HepG2 (cell line): Measurements from ENCODE around the gene RBAK. TPM values are rescaled to one million over a fixed set of nuclear protein-coding genes. Genes with fewer than 3 reads are reported as not detected.

ENCODE experiments used
- ATAC-seq: fragments of 200-7000 bp; cut with Tn5 transposase; 3 replicates; pipeline ENCODE4 v1.9.1; 2020; ENCODE audit warnings: mild to moderate bottlenecking, moderate library complexity
- BruUV-seq: library from RNA; stranded (reverse); fragments of 400-500 nt; replicated peaks from 2 replicates; lab custom pipeline; 2021; lab: Mats Ljungman, UMichigan
- CTCF ChIA-PET: fragments of 300-600 bp; formaldehyde crosslinking; extraction: SDS; loops from one replicate; lab custom pipeline; 2021; ENCODE audit warnings: low total read pairs, inconsistent platforms, low intra/inter-chr PET ratio; lab: Yijun Ruan, JAX
- POLR2A ChIA-PET: fragments of 350-600 bp; sonication (Branson Sonifier 250); formaldehyde crosslinking; loops from one replicate; lab custom pipeline; 2020; ENCODE audit warnings: antibody characterized with exemption, inconsistent platforms; lab: Yijun Ruan, JAX
- DNase-seq: peaks from one replicate; pipeline ENCODE4 v3.0.0-alpha.2; 2015; ENCODE audit warnings: low spot score
- FAIRE-seq: peaks from 3 replicates; lab custom pipeline; 2011; peaks lifted over from hg19 to GRCh38; lab: Jason Lieb, UNC
- H2AFZ ChIP-seq: one replicate; pipeline ENCODE4 v1.6.1; 2011; ENCODE audit warnings: low read length, inconsistent platforms
- H3K27ac ChIP-seq: fragments of 300-600 bp; 3 replicates; pipeline ENCODE4 v1.8.0; 2011; ENCODE audit warnings: mixed run types, mild to moderate bottlenecking, mixed read lengths, low read length, inconsistent platforms; ENCODE audit not compliant: insufficient read depth; ENCODE audit errors: extremely low read length
- H3K27me3 ChIP-seq, 2 experiments: fragments of 200-600 bp in 1 of 2; 2 replicates in 1 of 2; 3 replicates in 1 of 2; pipeline versions ENCODE4 v1.6.0 to v1.8.0; 2011; ENCODE audit warnings: low read length in 2 of 2, mild to moderate bottlenecking in 2 of 2, moderate library complexity in 2 of 2, inconsistent platforms in 1 of 2; ENCODE audit not compliant: insufficient read depth in 2 of 2, control insufficient read depth in 1 of 2
- H3K36me3 ChIP-seq, 2 experiments: fragments of 200-600 bp in 1 of 2; replicated peaks in 1 of 2; 2 replicates in 1 of 2; 3 replicates in 1 of 2; pipeline versions ENCODE4 v1.5.1 to v1.8.0; 2011; ENCODE audit warnings: low read length in 2 of 2, inconsistent platforms in 1 of 2; ENCODE audit not compliant: insufficient read depth in 2 of 2, control insufficient read depth in 1 of 2
- H3K4me1 ChIP-seq: 2 replicates; pipeline ENCODE4 v1.5.1; 2012; ENCODE audit warnings: low read length, inconsistent platforms; ENCODE audit not compliant: insufficient read depth
- H3K4me2 ChIP-seq: 2 replicates; pipeline ENCODE4 v1.6.0; 2011; ENCODE audit warnings: low read depth, low read length, inconsistent platforms
- H3K4me3 ChIP-seq, 3 experiments: fragments of 200-600 bp in 1 of 3; sonication (generic), shearing (Covaris generic) in 1 of 3; replicated peaks in 1 of 3; 2 replicates each; pipeline ENCODE4 v1.5.1; 2011 to 2016; ENCODE audit warnings: low read length in 3 of 3, inconsistent platforms in 2 of 3, low read depth in 2 of 3, mild to moderate bottlenecking in 2 of 3, control low read depth in 1 of 3, mixed read lengths in 1 of 3; ENCODE audit not compliant: insufficient read depth in 1 of 3
- H3K79me2 ChIP-seq: one replicate; pipeline ENCODE4 v1.6.1; 2011; ENCODE audit warnings: low read length, inconsistent platforms; ENCODE audit not compliant: insufficient read depth
- H3K9ac ChIP-seq: 2 replicates; pipeline ENCODE4 v1.6.0; 2011; ENCODE audit warnings: mild to moderate bottlenecking, low read depth, low read length, inconsistent platforms; ENCODE audit not compliant: insufficient read depth
- H3K9me3 ChIP-seq: 2 replicates; pipeline ENCODE4 v1.5.1; 2012; ENCODE audit warnings: mild to moderate bottlenecking, low read length
- H4K20me1 ChIP-seq: 2 replicates; pipeline ENCODE4 v1.6.0; 2011; ENCODE audit warnings: inconsistent platforms, mild to moderate bottlenecking, low read length, moderate library complexity; ENCODE audit not compliant: insufficient read depth
- ATF1 ChIP-seq: IDR thresholded peaks from 2 replicates; pipeline ENCODE4 v1.6.1; 2016; ENCODE audit warnings: mild to moderate bottlenecking, control low read depth
- CEBPB ChIP-seq: IDR thresholded peaks from 2 replicates; pipeline ENCODE4 v1.6.1; 2011; ENCODE audit warnings: low read depth, low read length, improper control_type of control experiment, borderline replicate concordance
- FIP1L1 ChIP-seq: fragments of 200-400 bp; formaldehyde crosslinking; IDR thresholded peaks from 2 replicates; pipeline ENCODE4 v1.6.1; 2018; ENCODE audit warnings: low read depth, mild to moderate bottlenecking, low read length, moderate library complexity, borderline replicate concordance; ENCODE audit not compliant: insufficient read depth
- FOXJ3 ChIP-seq: sonication (generic); formaldehyde crosslinking; IDR thresholded peaks from 2 replicates; pipeline ENCODE4 v1.4.0; 2020; ENCODE audit warnings: missing genetic modification reagents, mild to moderate bottlenecking, borderline replicate concordance
- SMC3 ChIP-seq: IDR thresholded peaks from 2 replicates; pipeline ENCODE4 v1.6.1; 2011; ENCODE audit warnings: low read length, improper control_type of control experiment
- ZNF407 ChIP-seq: sonication (generic); formaldehyde crosslinking; IDR thresholded peaks from one replicate; pipeline ENCODE4 v1.5.1; 2020; ENCODE audit warnings: mild to moderate bottlenecking, missing genetic modification reagents; ENCODE audit errors: not compliant biosample characterization
- whole genome bisulfite sequencing: methylation state at CpG from one replicate; pipeline ENCODE4 v1.1.6; 2017; ENCODE audit warnings: low lambda C conversion rate; 5-methylcytosine and 5-hydroxymethylcytosine counted together
- in situ Hi-C: cut with HindIII; loops from 2 replicates; pipeline ENCODE4 v1.10.0; 2017; ENCODE audit warnings: low pct_unique_long_range_greater_than_20kb; ENCODE audit not compliant: extremely low pct_ligation_motif_present
- intact Hi-C: fragments of 100-400 bp; cut with micrococcal nuclease; formaldehyde crosslinking; loops from one replicate; pipeline ENCODE4 v1.10.0; 2022; ENCODE audit not compliant: unreplicated experiment
- polyA plus RNA-seq, 8 experiments: library from polyadenylated mRNA; depleted of rRNA in 3 of 8; stranded (reverse) in 7 of 8; unstranded in 1 of 8; fragments of >200 nt; fragmentation: Illumina TruSeq in 4 of 8; extraction: Trizol in 4 of 8; gene quantifications; 2 replicates each; pipeline versions ENCODE4 v1.2.1 to v1.2.3, GENCODE V29; 2011 to 2016; ENCODE audit warnings: low read depth in 4 of 8, missing spikeins in 1 of 8, mixed read lengths in 1 of 8; ENCODE audit not compliant: insufficient read depth in 1 of 8
- total RNA-seq, 5 experiments: library from RNA; depleted of rRNA; stranded (reverse); fragments of >200 nt; fragmentation: Illumina TruSeq; extraction: Trizol; gene quantifications; 2 replicates each; pipeline ENCODE4 v1.2.3, GENCODE V29; 2016; ENCODE audit warnings: low read depth in 1 of 5

RBAK gene
- total and polyA plus RNA-seq, 2 of the 13 experiments (the other 11 are each of a cell fraction or from before 2014, with no cell fraction given) = 4.4 to 11.8 TPM

- WGBS = 99% methylated on average over 2 of the region's 2 CpGs
- CTCF ChIA-PET = no interaction called here
- FAIRE-seq = no peak
- ATAC-seq = no peak
- H3K9me3 ChIP-seq = no peaks in the 10 kb centered on the region
- intact Hi-C loops = no loop called here
- no peaks in the 10 kb centered on the region for H3K27me3 ChIP-seq
- BruUV-seq = no TSS peak
- no peaks in the 10 kb centered on the region for H4K20me1 ChIP-seq
- H3K4me2 ChIP-seq = no peak overlapping the region
- no peaks in the 10 kb centered on the region for H3K79me2 ChIP-seq
- H3K27ac ChIP-seq = no peak overlapping the region
- no peak overlapping the region for H2AFZ ChIP-seq
- TF ChIP-seq CEBPB = peak; percentile 68; the same call in 1 of the 2 replicates
- TF ChIP-seq SMC3 = peak; percentile 2; the same call in 1 of the 2 replicates
- no peak for TF ChIP-seq FOXJ3 (CRISPR knock-in tag)
- H3K4me3 ChIP-seq = no peak overlapping the region
- peaks cover 13 to 66% of the 10 kb centered on the region in 2 experiments for H3K36me3 ChIP-seq
- H3K4me1 ChIP-seq = no peaks in the 10 kb centered on the region
- POLR2A ChIA-PET = no interaction called here
- no peak overlapping the region for H3K9ac ChIP-seq
- DNase-seq = no peak
- in situ Hi-C loops = no loop called here
Measured at GRCh38 chr7:5063698-5064097, 18.0 kb downstream of the RBAK start.

- Histone ChIP-seq H3K27ac (no peak overlapping the region), H2AFZ (no peak overlapping the region), H4K20me1 (no peaks in the 10 kb centered on the region), H3K4me2 (no peak overlapping the region), H3K36me3 (peaks cover 10 to 58% of the 10 kb centered on the region in 2 experiments), H3K4me3 (no peak overlapping the region), H3K79me2 (no peaks in the 10 kb centered on the region), H3K9me3 (no peaks in the 10 kb centered on the region), H3K27me3 (no peaks in the 10 kb centered on the region), H3K4me1 (no peaks in the 10 kb centered on the region), H3K9ac (no peak overlapping the region)
- in situ Hi-C loops (no loop called here), intact Hi-C loops (no loop called here)
- ChIA-PET CTCF (no interaction called here), POLR2A (no interaction called here)
- FAIRE-seq (no peak), DNase-seq (no peak), ATAC-seq (no peak)
- WGBS = 96% methylated on average over 12 of the region's 12 CpGs
- no TSS peak for BruUV-seq
- TF ChIP-seq ZNF407 (CRISPR knock-in tag) (no peak), FIP1L1 (no peak), ATF1 (CRISPR knock-in tag) (no peak)
Measured at GRCh38 chr7:5064391-5065106, 18.9 kb downstream of the RBAK start.
